Stomach (tissue), 4 donors: Measurements from ENCODE around the gene CORO7.

ENCODE experiments used
- CTCF ChIP-seq, 7 experiments: fragments of 450-650 bp in 4 of 7; fragments of 200-600 bp in 3 of 7; sonication (generic) in 3 of 7; IDR thresholded peaks; one replicate each; pipeline ENCODE4 v1.5.1; 2016 to 2019; ENCODE audit warnings: antibody characterized with exemption in 7 of 7, control low read depth in 2 of 7, mild to moderate bottlenecking in 1 of 7
- EP300 ChIP-seq: sonication (generic); formaldehyde crosslinking; IDR thresholded peaks from one replicate; pipeline ENCODE4 v1.6.1; 2017; ENCODE audit warnings: antibody characterized with exemption
- POLR2A ChIP-seq, 4 donors: fragments of 450-650 bp; IDR thresholded peaks; one replicate each; pipeline ENCODE4 v1.6.1; 2016; ENCODE audit warnings: antibody characterized with exemption in 4 of 4, control low read depth in 2 of 4, mild to moderate bottlenecking in 1 of 4, moderate library complexity in 1 of 4
- POLR2AphosphoS5 ChIP-seq, 3 donors: sonication (generic); formaldehyde crosslinking; IDR thresholded peaks; one replicate each; pipeline ENCODE4 v1.6.1; 2016; ENCODE audit warnings: antibody characterized with exemption in 3 of 3

GRCh38 chr16:4306470-4307214 is 109.8 kb downstream of the CORO7 start:
- TF ChIP-seq CTCF (IDR thresholded peaks at IDR 0.05) (no peak), POLR2A (IDR thresholded peaks at IDR 0.05) (no peak), POLR2AphosphoS5 (IDR thresholded peaks at IDR 0.05) (no peak), EP300 (no peak)
